ENCODE results near the gene SCARB1. TPM values are rescaled to one million over a fixed set of nuclear protein-coding genes. Genes with fewer than 3 reads are reported as not detected.

Gene SCARB1
- total RNA-seq, 2 donors from 2014 or later, result 33.0 to 36.2 TPM

- DNase-seq, result no peak
- H3K9ac ChIP-seq (ENCODE audit: extremely low read depth, low read length, poor library complexity, severe bottlenecking), result no peak overlapping the region
- Mint-ChIP-seq H3K9me3 (no peaks in the 10 kb centered on the region), H3K27me3 (ENCODE audit: insufficient read depth) (no peaks in the 10 kb centered on the region), H3K36me3 (ENCODE audit: low read depth) (peaks cover 9% of the 10 kb centered on the region), H3K4me3 (no peak overlapping the region), H3K27ac (no peak overlapping the region), H3K4me1 (no peaks in the 10 kb centered on the region)
- H3K36me3 ChIP-seq (ENCODE audit: control insufficient read depth, insufficient read depth, low read length), result no peaks in the 10 kb centered on the region
- TF ChIP-seq CTCF (conservative IDR thresholded peaks at IDR 0.05), result no peak
- peaks cover 5% of the 10 kb centered on the region for H3K4me1 ChIP-seq (ENCODE audit: control insufficient read depth, insufficient read depth, low read length)
- no peaks in the 10 kb centered on the region for H3K27me3 ChIP-seq (ENCODE audit: control insufficient read depth, insufficient read depth, low read length, poor library complexity, severe bottlenecking)
- H3K4me3 ChIP-seq (ENCODE audit: low read length), result no peak overlapping the region
- WGBS, 2 experiments (ENCODE audit: insufficient coverage in 1 of 2, insufficient read length in 1 of 2), result 85% methylated on average over 11 of the region's 12 CpGs; no CpG with 5 or more reads in 1 of the 2 experiments
- H3K9me3 ChIP-seq (ENCODE audit: control insufficient read depth, low read length), result no peaks in the 10 kb centered on the region
- H3K27ac ChIP-seq (ENCODE audit: low read depth, low read length), result no peak overlapping the region
Measured at GRCh38 chr12:124778411-124778810, 85.3 kb downstream of the SCARB1 start.

GRCh38 chr12:124777399-124778372 lies 86.0 kb downstream of the SCARB1 start:
- Histone ChIP-seq H3K4me1 (ENCODE audit: control insufficient read depth, insufficient read depth, low read length) (peaks cover 5% of the 10 kb centered on the region), H3K9me3 (ENCODE audit: control insufficient read depth, low read length) (no peaks in the 10 kb centered on the region), H3K36me3 (ENCODE audit: control insufficient read depth, insufficient read depth, low read length) (no peaks in the 10 kb centered on the region), H3K27me3 (ENCODE audit: control insufficient read depth, insufficient read depth, low read length, poor library complexity, severe bottlenecking) (no peaks in the 10 kb centered on the region), H3K4me3 (ENCODE audit: low read length) (no peak overlapping the region), H3K27ac (ENCODE audit: low read depth, low read length) (no peak overlapping the region), H3K9ac (ENCODE audit: extremely low read depth, low read length, poor library complexity, severe bottlenecking) (no peak overlapping the region)
- peaks cover 7% of the 10 kb centered on the region for H3K36me3 Mint-ChIP-seq (ENCODE audit: low read depth)
- TF ChIP-seq CTCF (conservative IDR thresholded peaks at IDR 0.05), result no peak
- H3K4me1 Mint-ChIP-seq, result no peaks in the 10 kb centered on the region
- no peak overlapping the region for H3K27ac Mint-ChIP-seq
- H3K4me3 Mint-ChIP-seq, result no peak overlapping the region
- no peak for DNase-seq
- 92 to 94% methylated on average over 22 to 31 of the region's 31 CpGs for WGBS, 2 experiments (ENCODE audit: insufficient coverage in 1 of 2, insufficient read length in 1 of 2)
- peaks cover 3% of the 10 kb centered on the region for H3K27me3 Mint-ChIP-seq (ENCODE audit: insufficient read depth)
- no peaks in the 10 kb centered on the region for H3K9me3 Mint-ChIP-seq

- H3K36me3 Mint-ChIP-seq (ENCODE audit: low read depth), result no peaks in the 10 kb centered on the region
- WGBS, 2 experiments (ENCODE audit: insufficient coverage in 1 of 2, insufficient read length in 1 of 2), result 94 to 95% methylated on average over 3 to 5 of the region's 5 CpGs
Measured at GRCh38 chr12:124776125-124776513, 87.5 kb downstream of the SCARB1 start.

More at GRCh38 chr12:124776125-124776513, 87.5 kb downstream of the SCARB1 start:
- no peak for DNase-seq
- no peak overlapping the region for H3K4me3 ChIP-seq (ENCODE audit: low read length)
- no peaks in the 10 kb centered on the region for H3K27me3 ChIP-seq (ENCODE audit: control insufficient read depth, insufficient read depth, low read length, poor library complexity, severe bottlenecking)
- Mint-ChIP-seq H3K27ac (no peak overlapping the region), H3K9me3 (no peaks in the 10 kb centered on the region), H3K27me3 (ENCODE audit: insufficient read depth) (peaks cover 9% of the 10 kb centered on the region), H3K4me1 (peaks cover 3% of the 10 kb centered on the region), H3K4me3 (no peak overlapping the region)
- no peaks in the 10 kb centered on the region for H3K9me3 ChIP-seq (ENCODE audit: control insufficient read depth, low read length)
- H3K9ac ChIP-seq (ENCODE audit: extremely low read depth, low read length, poor library complexity, severe bottlenecking), result no peak overlapping the region
- H3K27ac ChIP-seq (ENCODE audit: low read depth, low read length), result no peak overlapping the region
- TF ChIP-seq CTCF (conservative IDR thresholded peaks at IDR 0.05), result no peak
- H3K4me1 ChIP-seq (ENCODE audit: control insufficient read depth, insufficient read depth, low read length), result peaks cover 5% of the 10 kb centered on the region
- no peaks in the 10 kb centered on the region for H3K36me3 ChIP-seq (ENCODE audit: control insufficient read depth, insufficient read depth, low read length)

Data from endodermal cell (in vitro differentiated cells).